CD4-positive, alpha-beta T cell (primary cell): ENCODE measurements around the gene DCUN1D2. TPM values are rescaled to one million over a fixed set of nuclear protein-coding genes. Genes with fewer than 3 reads are reported as not detected.

Source experiments
- ATAC-seq: fragments of 200-7000 bp; cut with Tn5 transposase; one replicate; pipeline ENCODE4 v1.10.0; 2022; ENCODE audit warnings: mild to moderate bottlenecking; ENCODE audit not compliant: poor library complexity
- CTCF ChIA-PET: fragments of 350-600 bp; sonication (Branson Sonifier 250); formaldehyde crosslinking; loops from one replicate; lab custom pipeline; 2021; ENCODE audit warnings: antibody characterized with exemption, inconsistent platforms; lab: Charles Lee
- POLR2A ChIA-PET: fragments of 350-600 bp; sonication (Branson Sonifier 250); formaldehyde crosslinking; loops from one replicate; lab custom pipeline; 2021; ENCODE audit warnings: antibody characterized with exemption, inconsistent platforms; lab: Charles Lee
- DNase-seq, 14 experiments: peaks; one replicate each; pipeline ENCODE4 v3.0.0-alpha.2; 2013 to 2020; ENCODE audit warnings: mixed read lengths in 2 of 14
- H3K27ac ChIP-seq, 2 donors: one replicate each; pipeline versions ENCODE4 v1.5.1 to v1.7.0; 2013; ENCODE audit warnings: low read length in 2 of 2, low read depth in 1 of 2, mild to moderate bottlenecking in 1 of 2
- H3K27me3 ChIP-seq, 2 experiments: 1 replicate in 1 of 2; 2 replicates in 1 of 2; pipeline versions ENCODE4 v1.6.1 to v1.7.0; 2013; ENCODE audit warnings: low read length in 2 of 2, control low read depth in 1 of 2, mild to moderate bottlenecking in 1 of 2, moderate library complexity in 1 of 2; ENCODE audit not compliant: insufficient read depth in 2 of 2, control insufficient read depth in 1 of 2
- H3K36me3 ChIP-seq: one replicate; pipeline ENCODE4 v1.6.1; 2013; ENCODE audit warnings: low read length, control low read depth; ENCODE audit not compliant: insufficient read depth
- H3K4me1 ChIP-seq: one replicate; pipeline ENCODE4 v1.6.1; 2013; ENCODE audit warnings: low read length, control low read depth; ENCODE audit not compliant: insufficient read depth
- H3K4me3 ChIP-seq: one replicate; pipeline ENCODE4 v1.5.1; 2013; ENCODE audit warnings: mild to moderate bottlenecking, low read length, moderate library complexity
- H3K9me3 ChIP-seq, 2 experiments: 1 replicate in 1 of 2; 2 replicates in 1 of 2; pipeline versions ENCODE4 v1.6.1 to v1.7.0; 2013; ENCODE audit warnings: low read length in 2 of 2, mild to moderate bottlenecking in 2 of 2, control low read depth in 1 of 2, moderate library complexity in 1 of 2; ENCODE audit not compliant: control insufficient read depth in 1 of 2, insufficient read depth in 1 of 2
- H3K27ac Mint-ChIP-seq: one replicate; pipeline ENCODE4 v1.8.0; 2020; ENCODE audit warnings: mixed read lengths
- H3K27me3 Mint-ChIP-seq: one replicate; pipeline ENCODE4 v1.8.0; 2021; ENCODE audit warnings: mixed read lengths
- H3K36me3 Mint-ChIP-seq: one replicate; pipeline ENCODE4 v1.8.0; 2021; ENCODE audit warnings: low read depth, mixed read lengths
- H3K4me1 Mint-ChIP-seq: one replicate; pipeline ENCODE4 v1.8.0; 2021; ENCODE audit warnings: low read depth, mixed read lengths
- H3K4me3 Mint-ChIP-seq: one replicate; pipeline ENCODE4 v1.8.0; 2020; ENCODE audit warnings: mild to moderate bottlenecking, mixed read lengths
- H3K9me3 Mint-ChIP-seq: one replicate; pipeline ENCODE4 v1.8.0; 2020; ENCODE audit warnings: mixed read lengths
- CTCF ChIP-seq: fragments of 200-600 bp; IDR thresholded peaks from one replicate; pipeline ENCODE4 v1.8.0; 2022; ENCODE audit warnings: antibody characterized with exemption, mild to moderate bottlenecking
- intact Hi-C, 2 experiments: fragments of 100-400 bp; cut with DNase I in 1 of 2; cut with micrococcal nuclease in 1 of 2; formaldehyde crosslinking; loops; one replicate each; pipeline versions ENCODE4 v1.15.1 to v1.9.0; 2023 to 2025; cut with DNase I, micrococcal nuclease
- total RNA-seq, 174 experiments: library from RNA in 2 of 174; stranded (reverse) in 2 of 174; gene quantifications; one replicate each; pipeline ENCODE4 v1.2.3 and lab custom pipeline; 2021 to 2026

DCUN1D2 gene
- total RNA-seq, 2 experiments from 2014 or later, result 16.2 to 18.9 TPM

- no peak overlapping the region for H3K4me3 ChIP-seq
- no peak for TF ChIP-seq CTCF
- intact Hi-C loops, result no loop called here
- no peaks in the 10 kb centered on the region for H3K9me3 ChIP-seq
- Mint-ChIP-seq H3K27ac (no peak overlapping the region), H3K9me3 (no peaks in the 10 kb centered on the region), H3K4me1 (no peaks in the 10 kb centered on the region), H3K27me3 (no peaks in the 10 kb centered on the region), H3K4me3 (no peak overlapping the region), H3K36me3 (peaks cover 72% of the 10 kb centered on the region)
- CTCF ChIA-PET, result no interaction called here
- H3K27ac ChIP-seq, result no peak overlapping the region
- no peak for DNase-seq
- ATAC-seq, result no peak
- H3K27me3 ChIP-seq, result no peaks in the 10 kb centered on the region
- H3K4me1 ChIP-seq, result no peaks in the 10 kb centered on the region
- POLR2A ChIA-PET, result no interaction called here
- peaks cover 21% of the 10 kb centered on the region for H3K36me3 ChIP-seq
These were observed 12.8 kb downstream of the DCUN1D2 start for GRCh38 chr13:113477724-113478123.

GRCh38 chr13:113476811-113477210, 13.7 kb downstream of the DCUN1D2 start:
- TF ChIP-seq CTCF, result no peak
- H3K36me3 ChIP-seq, result peaks cover 21% of the 10 kb centered on the region
- intact Hi-C loops, result no loop called here
- no peaks in the 10 kb centered on the region for H3K27me3 ChIP-seq
- Mint-ChIP-seq H3K4me3 (no peak overlapping the region), H3K27ac (no peak overlapping the region), H3K36me3 (peaks cover 72% of the 10 kb centered on the region), H3K27me3 (no peaks in the 10 kb centered on the region), H3K9me3 (no peaks in the 10 kb centered on the region), H3K4me1 (no peaks in the 10 kb centered on the region)
- ATAC-seq, result no peak
- DNase-seq, result no peak
- H3K9me3 ChIP-seq, result no peaks in the 10 kb centered on the region
- H3K4me3 ChIP-seq, result no peak overlapping the region
- ChIA-PET CTCF (no interaction called here), POLR2A (no interaction called here)
- H3K27ac ChIP-seq, result no peak overlapping the region
- H3K4me1 ChIP-seq, result no peaks in the 10 kb centered on the region

- H3K27me3 ChIP-seq, result no peaks in the 10 kb centered on the region
- DNase-seq (no peak), ATAC-seq (no peak)
- peaks cover 75% of the 10 kb centered on the region for H3K36me3 Mint-ChIP-seq
- no peak for TF ChIP-seq CTCF
- H3K27ac ChIP-seq, result no peak overlapping the region
- no peaks in the 10 kb centered on the region for H3K9me3 Mint-ChIP-seq
- no peak overlapping the region for H3K4me3 ChIP-seq
- H3K36me3 ChIP-seq, result peaks cover 21% of the 10 kb centered on the region
- no peaks in the 10 kb centered on the region for H3K4me1 ChIP-seq
- ChIA-PET POLR2A (no interaction called here), CTCF (no interaction called here)
- no peaks in the 10 kb centered on the region for H3K27me3 Mint-ChIP-seq
- no peak overlapping the region for H3K4me3 Mint-ChIP-seq
- intact Hi-C loops, result no loop called here
- H3K27ac Mint-ChIP-seq, result no peak overlapping the region
- H3K9me3 ChIP-seq, result no peaks in the 10 kb centered on the region
- H3K4me1 Mint-ChIP-seq, result no peaks in the 10 kb centered on the region
These were observed 14.6 kb downstream of the DCUN1D2 start for GRCh38 chr13:113475911-113476310.
